ENCODE results near the gene TMEM87A. TPM values are rescaled to one million over a fixed set of nuclear protein-coding genes. Genes with fewer than 3 reads are reported as not detected.
A peak's percentile ranks its signal among the peaks of the same experiment; 100 is the strongest.
"Not testable (repeated sequence)": the region's sequence is repeated elsewhere in the genome, so short reads cannot be mapped to it uniquely, and the experiment has no call there.

TMEM87A gene
- total RNA-seq = 70.9 and 79.9 TPM in 2 replicates

- peak within 1 kb of the TSS; percentile 85 for H3K4me3 ChIP-seq (ENCODE audit: low read depth, low read length)
- DNase-seq (ENCODE audit: low read depth) = peak; percentile 99
- TF ChIP-seq CTCF (IDR thresholded peaks at IDR 0.05; ENCODE audit: insufficient read depth, low read depth, low read length) = no peak
These were observed at the start of gene TMEM87A, which contains the start of gene GANC for GRCh38 chr15:42272939-42273899. Gene TMEM87A, minus strand, starts transcription at chr15:42273433. Its CDS starts 35 bp downstream, at chr15:42273398. Gene GANC, plus strand, starts transcription at chr15:42273201. Its CDS starts 1,281 bp downstream, at chr15:42274482.

- H3K4me3 ChIP-seq (ENCODE audit: low read depth, low read length) = no peak overlapping the region
- no peak for DNase-seq (ENCODE audit: low read depth)
- no peak for TF ChIP-seq CTCF (IDR thresholded peaks at IDR 0.05; ENCODE audit: insufficient read depth, low read depth, low read length)
These were observed 46.0 kb upstream of the TMEM87A start for GRCh38 chr15:42319206-42319605.

GRCh38 chr15:42316282-42316805 is 43.1 kb upstream of the TMEM87A start:
- not testable (repeated sequence) for H3K4me3 ChIP-seq (ENCODE audit: low read depth, low read length)
- peak; percentile 42 for DNase-seq (ENCODE audit: low read depth)

GRCh38 chr15:42315521-42315920 is 42.3 kb upstream of the TMEM87A start:
- DNase-seq (ENCODE audit: low read depth) = no peak
- no peak for TF ChIP-seq CTCF (IDR thresholded peaks at IDR 0.05; ENCODE audit: insufficient read depth, low read depth, low read length)
- no peak overlapping the region for H3K4me3 ChIP-seq (ENCODE audit: low read depth, low read length)

- no peak overlapping the region for H3K4me3 ChIP-seq (ENCODE audit: low read depth, low read length)
- DNase-seq (ENCODE audit: low read depth) = no peak
- no peak for TF ChIP-seq CTCF (IDR thresholded peaks at IDR 0.05; ENCODE audit: insufficient read depth, low read depth, low read length)
These were observed 41.6 kb upstream of the TMEM87A start for GRCh38 chr15:42314818-42315217.

GRCh38 chr15:42313463-42313862 is 40.2 kb upstream of the TMEM87A start:
- DNase-seq (ENCODE audit: low read depth) = no peak
- no peak overlapping the region for H3K4me3 ChIP-seq (ENCODE audit: low read depth, low read length)
- no peak for TF ChIP-seq CTCF (IDR thresholded peaks at IDR 0.05; ENCODE audit: insufficient read depth, low read depth, low read length)

GRCh38 chr15:42306681-42307080 is 33.4 kb upstream of the TMEM87A start:
- no peak for TF ChIP-seq CTCF (IDR thresholded peaks at IDR 0.05; ENCODE audit: insufficient read depth, low read depth, low read length)
- H3K4me3 ChIP-seq (ENCODE audit: low read depth, low read length) = no peak overlapping the region
- peak; percentile 88 for DNase-seq (ENCODE audit: low read depth)

GRCh38 chr15:42301004-42301403 is 27.8 kb upstream of the TMEM87A start:
- not testable (repeated sequence) for DNase-seq (ENCODE audit: low read depth); H3K4me3 ChIP-seq (ENCODE audit: low read depth, low read length)
